NB4 (cell line): ENCODE measurements around the gene CHRM1.

Experiments
- POLR2A ChIP-seq: IDR thresholded peaks from 2 replicates; pipeline ENCODE4 v1.6.1; 2011; ENCODE audit warnings: mild to moderate bottlenecking; ENCODE audit not compliant: insufficient read length; ENCODE audit errors: extremely low read depth
- TF ChIP-seq, protein P1 (sequence below): IDR thresholded peaks from one replicate; pipeline ENCODE4 v1.5.1; 2012; ENCODE audit warnings: low read depth, low read length
- TF ChIP-seq, protein P2 (sequence below): IDR thresholded peaks from 2 replicates; pipeline ENCODE4 v1.6.1; 2011; ENCODE audit warnings: low read depth, low read length

DNA sequence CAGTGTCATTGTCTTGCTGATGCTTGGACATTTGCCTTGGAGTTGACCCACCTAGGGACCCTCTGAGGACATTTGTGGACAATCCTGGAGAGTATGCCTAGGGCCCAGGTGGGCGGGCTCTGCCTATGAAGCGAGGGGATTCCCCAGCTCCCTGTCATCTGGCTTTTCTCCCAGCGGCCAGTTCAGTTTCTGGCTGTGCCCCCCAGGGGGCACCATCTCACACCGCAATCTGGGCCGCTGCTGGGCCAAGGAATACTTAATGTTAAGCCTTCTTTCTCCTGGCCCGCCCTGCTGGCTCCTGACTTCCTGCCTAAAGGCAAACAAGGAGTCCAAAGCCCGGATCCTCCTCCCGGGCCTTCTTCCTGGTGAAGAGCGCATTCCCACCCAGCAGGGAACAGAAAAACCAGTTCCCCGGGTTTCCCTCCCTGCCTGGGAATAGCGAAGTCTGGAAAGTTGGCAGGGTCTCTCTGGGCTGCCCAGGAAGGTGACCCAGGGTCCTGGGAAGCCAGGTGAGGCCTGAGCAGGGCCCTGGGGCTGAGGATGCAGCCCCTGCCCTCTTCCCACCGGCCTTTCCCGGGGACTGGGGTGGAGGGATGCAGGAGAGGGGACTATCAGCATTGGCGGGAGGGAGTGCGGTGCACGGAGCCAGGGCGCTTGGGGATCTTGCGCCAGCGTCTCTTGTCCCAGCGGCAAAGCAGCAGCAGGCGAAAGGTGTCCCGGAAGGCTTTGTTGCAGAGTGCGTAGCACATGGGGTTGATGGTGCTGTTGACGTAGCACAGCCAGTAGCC, 11.9 kb downstream of the CHRM1 start:
- TF ChIP-seq, protein P1, sequence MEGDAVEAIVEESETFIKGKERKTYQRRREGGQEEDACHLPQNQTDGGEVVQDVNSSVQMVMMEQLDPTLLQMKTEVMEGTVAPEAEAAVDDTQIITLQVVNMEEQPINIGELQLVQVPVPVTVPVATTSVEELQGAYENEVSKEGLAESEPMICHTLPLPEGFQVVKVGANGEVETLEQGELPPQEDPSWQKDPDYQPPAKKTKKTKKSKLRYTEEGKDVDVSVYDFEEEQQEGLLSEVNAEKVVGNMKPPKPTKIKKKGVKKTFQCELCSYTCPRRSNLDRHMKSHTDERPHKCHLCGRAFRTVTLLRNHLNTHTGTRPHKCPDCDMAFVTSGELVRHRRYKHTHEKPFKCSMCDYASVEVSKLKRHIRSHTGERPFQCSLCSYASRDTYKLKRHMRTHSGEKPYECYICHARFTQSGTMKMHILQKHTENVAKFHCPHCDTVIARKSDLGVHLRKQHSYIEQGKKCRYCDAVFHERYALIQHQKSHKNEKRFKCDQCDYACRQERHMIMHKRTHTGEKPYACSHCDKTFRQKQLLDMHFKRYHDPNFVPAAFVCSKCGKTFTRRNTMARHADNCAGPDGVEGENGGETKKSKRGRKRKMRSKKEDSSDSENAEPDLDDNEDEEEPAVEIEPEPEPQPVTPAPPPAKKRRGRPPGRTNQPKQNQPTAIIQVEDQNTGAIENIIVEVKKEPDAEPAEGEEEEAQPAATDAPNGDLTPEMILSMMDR = peak; percentile 75
- no peak for TF ChIP-seq POLR2A
- TF ChIP-seq, protein P2, sequence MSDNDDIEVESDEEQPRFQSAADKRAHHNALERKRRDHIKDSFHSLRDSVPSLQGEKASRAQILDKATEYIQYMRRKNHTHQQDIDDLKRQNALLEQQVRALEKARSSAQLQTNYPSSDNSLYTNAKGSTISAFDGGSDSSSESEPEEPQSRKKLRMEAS = no peak
